RKO (cell line): Measurements from ENCODE around the gene PDLIM4.

Experiments
- DNase-seq: peaks from one replicate; pipeline ENCODE4 v3.0.0-alpha.2; 2016; ENCODE audit warnings: low spot score

The PDLIM4 gene

DNA sequence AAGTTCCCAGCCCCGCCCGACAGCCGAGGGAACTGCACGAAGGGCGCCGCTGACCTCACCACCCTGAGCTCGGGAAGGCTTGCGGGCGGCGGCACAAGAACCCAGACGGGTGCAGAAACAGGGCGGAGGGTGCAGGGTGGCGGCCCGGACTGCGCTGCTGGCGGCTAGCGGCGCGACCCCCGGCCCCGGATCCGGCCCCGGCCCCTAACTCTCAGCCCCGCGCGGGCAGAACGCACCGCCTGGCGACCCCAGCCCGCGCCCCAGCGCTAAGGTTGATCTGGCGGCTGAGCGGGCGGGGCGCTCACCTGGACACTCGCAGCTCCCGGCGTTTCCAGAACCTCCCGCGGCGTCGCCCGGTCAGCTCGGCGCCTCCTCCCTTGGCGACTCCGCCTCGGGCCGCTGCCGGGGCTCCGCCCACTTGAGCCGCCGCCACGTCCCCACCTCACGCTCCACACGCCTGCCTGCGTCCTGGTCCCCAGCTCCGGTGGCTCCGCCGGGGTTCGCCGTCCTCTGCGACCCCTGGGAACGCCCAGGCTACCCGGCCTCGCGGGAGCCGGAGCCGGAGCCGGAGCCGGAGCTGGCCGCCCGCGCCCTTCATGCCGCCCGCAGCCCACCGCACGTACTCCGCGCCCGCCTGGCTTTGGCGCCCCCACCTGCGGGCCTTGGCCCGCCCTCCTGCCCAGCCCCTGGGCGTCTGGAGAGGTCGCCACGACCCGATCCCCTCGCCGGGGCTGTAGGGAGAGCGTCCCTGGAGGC, 29.8 kb upstream of the PDLIM4 start, which contains the start of gene P4HA2:
Gene P4HA2 (minus strand): TSS at position 369 of the 756 bp plus-strand sequence. CDS start 9,227 bp downstream, outside the sequence.
- peak; percentile 85 for DNase-seq

DNA sequence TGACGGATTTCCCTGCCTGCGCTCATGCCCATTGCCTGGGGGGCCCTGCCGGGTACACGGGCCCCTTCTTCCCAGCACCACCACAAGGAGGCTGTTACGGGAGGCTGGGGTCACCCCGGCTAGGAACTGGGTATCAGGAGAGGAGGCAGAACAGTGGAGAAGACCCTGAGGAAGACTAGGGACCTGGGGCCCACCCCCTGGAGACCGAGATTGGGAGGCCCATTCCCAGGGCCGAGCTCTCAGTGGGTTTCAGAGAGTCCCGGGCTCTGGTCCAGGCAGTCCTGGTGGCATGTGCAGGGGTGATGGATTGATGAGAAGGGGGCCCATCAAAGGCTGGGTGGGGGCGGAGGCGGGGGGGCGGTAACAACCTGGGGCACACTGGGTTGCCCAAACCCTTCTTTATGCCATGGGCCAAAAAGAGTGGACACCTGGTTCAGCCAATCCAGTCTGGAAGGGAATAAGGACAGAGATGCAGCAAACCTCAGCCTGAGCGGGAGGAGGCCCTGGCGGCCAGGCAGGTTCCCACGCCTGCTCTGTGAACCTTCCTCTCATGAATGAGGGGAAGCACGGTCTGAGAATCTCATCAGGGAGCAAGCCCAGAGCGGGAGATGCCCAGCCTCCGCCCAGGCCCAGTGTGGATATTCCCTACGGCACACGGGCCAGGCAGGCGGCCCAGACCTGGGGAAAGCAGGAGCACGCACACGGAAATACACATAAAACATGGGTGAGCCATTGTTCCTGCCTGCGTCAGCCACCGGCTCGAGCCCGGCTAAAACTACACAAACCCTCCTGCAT, 29.1 kb upstream of the PDLIM4 start:
- no peak for DNase-seq

DNA sequence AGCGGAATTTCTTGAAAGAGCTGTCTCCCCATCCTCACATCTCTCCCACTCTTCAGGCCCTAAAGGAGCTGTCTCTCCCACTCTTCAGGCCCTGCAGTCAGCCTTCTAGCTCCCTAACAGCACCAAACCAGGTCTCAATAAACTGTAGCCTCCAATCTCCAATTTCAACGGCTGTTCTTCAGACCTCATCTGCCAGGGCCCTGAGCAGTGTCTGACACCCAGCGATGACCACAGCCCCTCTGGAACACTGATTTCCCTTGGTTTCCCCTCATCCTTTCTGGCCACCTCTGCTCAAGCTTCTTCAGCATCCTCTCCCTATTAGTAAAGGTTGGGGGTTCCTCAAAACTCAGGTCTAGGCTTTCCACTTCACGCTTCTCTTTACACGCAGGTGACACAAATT, 28.3 kb upstream of the PDLIM4 start:
- no peak for DNase-seq

DNA sequence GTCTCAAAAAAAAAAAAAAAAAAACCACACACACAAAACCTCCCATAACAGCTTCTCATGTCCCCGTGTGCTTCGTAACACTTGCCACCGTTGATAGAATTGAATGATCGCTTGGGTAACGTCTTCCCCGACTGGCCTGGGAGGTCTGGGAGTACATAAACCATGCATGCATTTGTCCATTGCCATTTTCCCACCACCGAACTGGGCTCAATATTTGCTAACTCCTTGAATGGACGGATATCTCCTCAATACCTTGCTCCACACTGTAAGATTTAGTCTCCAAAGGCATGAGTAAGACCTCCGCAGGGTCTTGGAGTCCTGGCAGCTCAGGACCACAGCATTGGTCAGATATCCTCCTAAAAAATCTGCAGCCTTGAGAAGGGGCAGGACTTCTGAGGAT, 26.6 kb upstream of the PDLIM4 start:
- no peak for DNase-seq

DNA sequence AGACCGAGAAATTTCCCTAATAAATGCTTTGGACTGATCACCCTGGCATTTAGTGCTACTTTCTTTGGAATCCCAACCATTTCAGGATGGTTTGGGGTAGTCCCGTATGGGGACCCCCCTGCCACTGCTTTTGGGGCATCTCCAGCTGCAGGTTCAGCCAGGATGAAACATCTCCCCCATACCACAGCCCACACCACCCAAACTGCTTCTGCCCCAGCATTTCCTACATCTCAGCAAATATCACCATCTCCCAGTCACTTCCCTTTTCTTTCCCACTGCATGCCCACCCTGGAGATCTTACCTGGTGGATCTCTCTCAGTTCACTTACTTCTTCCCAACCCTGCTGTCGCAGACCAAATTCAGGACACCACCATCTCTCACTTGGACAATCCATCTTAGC, 25.0 kb upstream of the PDLIM4 start:
- no peak for DNase-seq

DNA sequence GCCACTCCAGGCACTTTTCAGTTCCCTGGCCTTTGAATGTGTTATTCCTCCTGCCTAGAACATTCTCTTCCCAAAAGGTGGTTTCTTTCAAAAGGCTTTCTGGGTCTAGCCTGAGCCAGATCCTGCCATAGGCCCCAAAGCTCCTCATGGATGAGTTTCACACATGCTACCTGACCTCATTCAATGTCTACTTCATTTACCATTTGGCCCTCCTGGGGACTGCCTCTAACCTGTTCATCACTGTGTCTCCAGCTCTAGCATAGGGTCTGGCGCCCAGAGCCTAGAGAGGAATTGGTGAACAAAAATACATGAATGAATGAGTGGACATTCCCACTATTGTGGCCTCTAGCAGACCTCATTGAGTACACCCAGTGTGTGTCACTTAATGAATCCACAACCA, 24.4 kb upstream of the PDLIM4 start:
- no peak for DNase-seq

DNA sequence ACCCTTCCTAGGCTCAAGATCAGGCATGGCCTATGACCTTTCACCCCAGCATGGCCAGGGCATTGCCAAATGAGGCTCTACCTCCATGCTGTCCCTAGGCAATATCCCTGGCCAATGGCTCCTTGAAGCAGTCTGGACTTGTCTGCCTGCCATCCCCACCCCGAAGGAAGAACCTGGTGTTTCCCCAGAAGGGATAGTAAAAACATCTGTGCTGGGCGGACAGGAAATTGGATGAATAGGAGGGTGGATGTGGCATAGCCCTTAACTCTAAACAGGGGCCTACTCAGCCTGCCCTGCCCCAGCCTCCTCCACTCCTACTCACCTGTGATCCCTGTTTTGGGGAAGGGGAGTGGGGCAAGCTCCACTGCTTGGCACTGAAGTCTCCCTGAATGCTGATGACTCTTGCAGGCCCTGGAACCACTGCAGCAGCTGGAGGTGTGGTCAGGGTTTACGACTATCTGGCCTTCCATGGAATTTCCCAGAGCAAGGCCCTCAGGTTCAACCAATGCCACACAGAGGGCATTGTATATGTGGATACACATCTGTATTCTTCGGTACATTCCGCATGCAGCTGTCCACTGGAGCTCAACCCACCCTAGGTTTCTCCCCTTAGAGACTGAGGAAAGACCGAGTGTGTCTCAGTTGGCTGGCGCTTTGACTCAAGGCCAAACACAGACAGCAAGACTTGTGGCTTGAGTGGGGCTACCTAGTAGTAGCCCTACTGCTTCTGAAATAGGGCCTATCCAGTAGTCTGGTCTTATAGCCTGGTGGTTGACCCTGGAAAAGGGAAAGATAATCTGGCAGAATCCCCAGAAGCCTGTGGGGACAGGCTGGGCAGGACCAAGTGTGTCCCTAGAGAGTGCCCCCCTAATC, 23.4 kb upstream of the PDLIM4 start:
- DNase-seq = no peak

DNA sequence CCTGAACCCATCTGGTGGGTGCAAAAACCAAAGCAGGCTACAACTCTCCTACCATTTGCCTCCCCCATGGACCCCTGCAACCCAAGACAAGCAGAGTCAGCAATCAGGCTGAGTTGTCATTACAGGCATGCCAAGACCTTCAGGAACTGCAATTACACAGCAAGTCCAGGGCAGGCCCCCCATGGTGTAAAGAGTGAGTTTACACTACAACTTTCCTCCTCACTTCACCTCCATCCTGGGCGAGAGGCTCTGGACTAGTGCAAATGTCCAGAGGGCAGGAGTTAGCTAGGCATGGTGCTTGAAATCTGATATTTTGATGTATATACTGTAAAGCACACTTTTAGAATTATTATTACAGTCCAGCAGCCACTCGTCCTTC, 22.8 kb upstream of the PDLIM4 start:
- DNase-seq = no peak

DNA sequence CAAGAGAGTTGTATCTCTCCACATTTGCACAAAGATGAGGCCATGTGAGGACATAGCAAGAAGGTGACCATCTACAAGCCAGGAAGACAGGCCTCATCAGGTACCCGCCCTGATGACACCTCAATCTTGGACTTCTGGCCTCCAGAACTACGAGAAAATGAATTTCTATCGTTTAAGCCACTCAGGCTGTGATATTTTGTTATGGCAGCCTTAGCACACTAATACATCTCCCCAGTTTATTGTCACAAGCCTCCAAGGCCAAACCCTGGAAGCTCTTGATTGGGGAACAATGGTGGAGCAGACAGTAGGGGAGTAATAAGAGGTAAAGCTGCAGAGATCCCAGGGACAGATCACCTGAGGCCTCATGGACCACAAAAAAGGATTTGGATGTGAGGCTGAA, 22.2 kb upstream of the PDLIM4 start:
- DNase-seq = no peak

DNA sequence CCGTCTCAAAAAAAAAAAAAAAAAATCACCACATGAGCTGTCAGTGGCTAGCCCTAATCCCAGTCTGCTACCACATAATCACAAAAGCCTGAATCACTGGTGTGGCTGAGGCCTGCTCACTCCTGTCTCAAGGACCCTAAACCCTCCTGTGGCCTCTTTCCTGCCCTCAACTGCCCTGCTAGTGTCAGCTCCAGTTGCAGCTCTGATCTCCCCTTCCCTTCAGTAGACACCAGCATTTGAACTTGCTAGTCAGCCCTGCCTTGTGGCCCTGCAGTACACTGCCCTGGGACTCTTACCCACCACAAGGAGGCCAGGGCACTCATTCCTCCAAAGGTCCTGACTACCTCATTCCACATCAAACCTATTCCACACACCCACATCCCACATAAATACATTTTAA, 20.4 kb upstream of the PDLIM4 start:
- no peak for DNase-seq

DNA sequence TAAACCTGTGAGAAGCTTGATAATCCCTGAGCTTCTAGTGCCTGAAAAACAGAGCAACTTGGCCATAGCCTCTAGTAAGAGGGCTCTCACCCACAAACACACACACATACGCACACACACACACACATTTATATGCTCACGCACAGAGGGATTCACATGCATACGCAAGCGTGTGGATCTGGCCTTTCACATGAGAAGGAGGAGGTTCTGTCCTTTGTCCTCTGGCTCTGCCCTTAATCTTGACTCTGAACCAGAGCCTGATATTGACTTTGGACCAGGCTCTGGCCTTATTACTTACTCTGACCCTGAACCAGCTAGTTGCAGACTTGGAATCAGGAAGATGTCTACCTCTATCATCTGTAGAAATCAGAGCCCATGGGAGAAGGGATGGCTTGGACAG, 19.8 kb upstream of the PDLIM4 start:
- no peak for DNase-seq

DNA sequence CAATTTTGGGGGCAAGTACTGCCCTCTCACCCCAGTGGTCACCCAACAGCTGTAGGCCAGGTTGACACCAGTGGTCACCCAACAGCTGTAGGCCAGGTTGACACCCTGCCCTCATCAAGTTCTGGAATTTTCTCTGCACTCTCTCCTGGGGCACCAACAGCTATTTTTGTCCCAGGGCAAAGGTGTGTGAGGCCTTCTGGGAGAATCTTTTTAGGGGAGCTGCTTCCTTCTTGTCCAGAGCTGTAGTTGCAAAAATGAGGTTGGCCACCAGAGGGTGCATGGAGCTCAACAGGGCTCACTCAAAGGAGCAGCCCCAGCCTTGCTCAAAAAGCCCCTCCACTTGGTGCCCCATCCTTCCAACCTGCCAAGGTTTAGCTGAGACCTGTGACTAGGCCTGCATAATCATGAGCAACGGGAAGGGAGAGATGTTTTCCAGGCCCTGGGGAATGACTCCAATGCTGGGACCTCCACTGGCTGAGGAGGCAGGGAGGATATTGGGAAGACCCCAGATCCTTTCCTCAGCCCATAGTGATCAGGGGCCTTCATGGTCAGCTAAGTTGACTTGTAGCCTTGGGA, 19.2 kb upstream of the PDLIM4 start:
- DNase-seq = peak; percentile 58

DNA sequence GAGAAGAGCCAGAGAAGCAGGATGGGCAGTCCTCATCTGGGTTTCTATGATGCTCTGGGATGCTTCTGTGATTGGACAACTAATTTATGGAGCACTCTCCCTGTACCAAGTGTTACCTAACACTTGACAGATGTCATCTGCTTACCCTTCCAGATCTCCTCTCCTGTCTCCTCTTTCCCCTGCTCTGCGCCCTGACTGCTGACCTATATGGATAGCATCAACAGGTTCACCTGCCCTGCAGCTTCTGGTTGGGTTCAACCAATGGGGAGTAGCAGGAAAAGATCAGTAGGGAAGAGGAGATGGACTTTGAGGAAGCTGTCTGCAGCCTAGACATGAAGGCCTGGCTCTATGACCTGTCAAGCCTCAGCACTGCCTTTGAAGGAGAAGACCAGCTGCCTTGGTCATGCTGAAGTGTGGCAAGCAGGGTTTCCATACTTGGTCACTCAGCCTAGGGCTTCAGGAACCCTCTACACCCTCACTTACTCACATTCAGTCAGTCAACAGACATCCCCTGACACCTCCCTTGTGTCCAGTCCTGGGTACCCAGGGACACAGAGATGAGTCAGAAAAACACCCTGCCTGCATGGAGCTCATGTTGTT, 18.5 kb upstream of the PDLIM4 start:
- DNase-seq = no peak

DNA sequence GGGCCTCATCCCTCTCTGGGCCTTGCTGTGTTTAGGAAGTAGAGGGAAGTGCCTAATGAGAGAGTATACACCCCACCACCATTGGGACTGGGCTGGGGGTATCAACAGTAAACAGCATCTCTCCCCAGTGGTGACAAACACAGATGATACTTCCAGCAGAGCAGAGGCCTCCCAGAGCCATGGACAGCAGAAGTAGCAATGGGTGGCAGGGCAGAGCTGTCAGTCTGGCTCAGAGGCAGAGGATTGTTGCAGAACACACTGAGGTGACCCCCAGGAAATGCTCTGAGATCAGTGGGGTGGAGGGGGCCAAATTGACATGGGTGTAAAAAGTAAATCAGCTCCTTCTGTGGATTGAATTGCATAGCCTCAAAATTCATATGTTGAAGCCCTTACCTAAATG, 17.7 kb upstream of the PDLIM4 start:
- DNase-seq = no peak

DNA sequence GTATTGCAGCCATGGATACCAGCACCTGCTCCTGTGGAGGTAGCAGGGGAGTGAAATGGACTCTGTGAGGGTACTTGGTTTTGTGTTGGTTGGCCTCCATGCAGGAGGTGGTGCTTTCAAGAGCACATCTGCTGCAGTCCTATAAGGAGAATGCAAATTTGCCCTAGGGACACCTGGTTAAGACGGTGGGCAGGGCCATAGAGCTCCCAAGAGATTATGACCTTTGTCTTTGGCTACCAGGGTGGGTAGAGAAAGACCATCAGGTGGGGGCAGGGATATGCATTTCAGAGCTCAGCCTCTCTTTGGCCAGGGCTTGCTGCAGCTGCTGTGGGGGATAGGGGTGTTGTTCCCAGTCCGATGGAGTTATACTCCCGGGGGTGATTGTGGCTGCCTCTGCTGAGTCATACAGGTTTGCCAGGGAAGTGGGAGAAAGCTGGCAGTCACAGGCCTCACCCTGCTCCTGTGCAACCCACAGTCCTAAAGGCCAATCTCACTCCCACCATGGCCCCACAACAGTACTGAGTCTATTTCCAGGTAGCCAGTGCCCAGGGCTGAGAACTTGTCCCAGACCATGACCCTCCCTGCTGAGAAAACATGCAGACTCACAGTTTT, 14.0 kb upstream of the PDLIM4 start:
- no peak for DNase-seq

DNA sequence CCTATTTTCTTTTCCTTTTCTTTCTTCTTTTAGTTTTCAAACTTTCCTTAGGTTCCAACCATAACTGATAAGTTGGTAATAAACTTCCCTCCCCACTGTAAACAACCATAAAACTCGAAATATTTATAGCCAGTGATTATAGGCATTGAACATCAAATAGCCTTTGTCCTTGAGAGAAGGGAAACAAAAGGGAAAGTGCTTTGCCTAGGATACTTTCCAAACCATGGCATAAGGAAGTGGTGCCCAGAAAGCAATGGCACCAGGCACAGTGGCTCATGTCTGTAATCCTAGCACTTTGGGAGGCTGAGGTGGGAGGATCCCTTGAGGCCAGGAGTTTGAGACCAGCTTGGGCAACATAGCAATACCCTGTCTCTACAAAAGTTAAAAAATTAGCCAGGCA, 11.9 kb upstream of the PDLIM4 start:
- no peak for DNase-seq

DNA sequence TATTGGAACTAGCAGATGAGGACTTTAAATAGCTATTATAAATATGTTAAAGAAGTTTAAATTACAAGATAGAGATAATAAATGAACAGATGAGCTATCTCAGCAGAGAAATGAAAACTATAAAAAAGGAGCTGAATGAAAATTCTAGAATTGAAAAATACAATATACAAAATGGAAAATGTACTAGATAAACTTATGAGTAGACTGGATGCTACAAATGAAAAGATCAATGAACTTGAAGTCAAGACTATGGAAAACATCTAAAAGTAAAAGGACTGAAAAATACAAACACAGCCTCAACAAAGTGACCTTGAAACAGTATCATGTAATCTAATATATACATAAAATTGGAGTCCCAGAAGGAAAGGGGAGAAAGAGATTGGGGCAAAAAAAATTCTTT, 10.7 kb upstream of the PDLIM4 start:
- DNase-seq = no peak

DNA sequence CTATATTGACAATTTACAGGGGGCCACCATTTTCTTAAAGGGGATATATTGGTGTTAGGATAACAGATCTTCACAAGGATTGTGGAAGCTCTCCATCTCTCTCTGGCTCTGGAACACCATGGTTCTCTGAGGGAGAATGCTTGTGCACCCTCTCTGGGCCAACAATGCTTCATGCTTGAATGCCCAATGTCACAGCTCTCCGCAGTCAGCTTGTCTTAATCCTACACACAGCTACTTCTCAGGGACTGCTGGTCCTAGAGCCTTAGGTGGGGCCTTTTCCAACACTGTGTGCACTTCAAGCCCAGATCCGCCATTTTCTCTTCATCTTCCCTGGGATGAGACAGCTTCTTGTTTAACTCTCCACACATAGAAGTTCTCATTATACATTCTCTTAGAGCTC, 6.9 kb upstream of the PDLIM4 start:
- DNase-seq = no peak

DNA sequence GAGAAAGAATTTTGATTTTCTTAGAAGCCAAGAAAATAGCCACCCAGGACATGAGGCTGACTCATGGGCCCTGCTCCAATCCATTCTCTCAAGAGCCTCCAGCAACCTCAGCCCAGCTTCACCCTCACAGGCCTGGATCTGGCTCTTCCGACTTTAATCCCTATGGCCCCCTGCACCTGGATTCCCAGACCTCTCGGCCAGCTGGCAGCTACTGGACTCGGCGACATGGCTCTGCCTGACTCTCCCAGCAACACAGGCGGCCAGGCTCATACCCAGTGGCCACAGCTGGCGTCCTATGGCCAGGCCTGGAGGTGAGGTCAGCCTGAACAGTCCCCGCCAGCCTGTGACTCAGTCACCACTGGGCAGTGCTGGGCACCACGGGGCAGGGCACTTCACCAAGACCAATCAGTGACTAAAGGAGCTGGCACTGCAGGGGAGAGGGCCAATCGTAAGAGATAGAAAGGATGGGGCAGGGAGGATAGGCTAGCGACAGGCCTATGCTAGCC, 6.2 kb upstream of the PDLIM4 start:
- DNase-seq = no peak

DNA sequence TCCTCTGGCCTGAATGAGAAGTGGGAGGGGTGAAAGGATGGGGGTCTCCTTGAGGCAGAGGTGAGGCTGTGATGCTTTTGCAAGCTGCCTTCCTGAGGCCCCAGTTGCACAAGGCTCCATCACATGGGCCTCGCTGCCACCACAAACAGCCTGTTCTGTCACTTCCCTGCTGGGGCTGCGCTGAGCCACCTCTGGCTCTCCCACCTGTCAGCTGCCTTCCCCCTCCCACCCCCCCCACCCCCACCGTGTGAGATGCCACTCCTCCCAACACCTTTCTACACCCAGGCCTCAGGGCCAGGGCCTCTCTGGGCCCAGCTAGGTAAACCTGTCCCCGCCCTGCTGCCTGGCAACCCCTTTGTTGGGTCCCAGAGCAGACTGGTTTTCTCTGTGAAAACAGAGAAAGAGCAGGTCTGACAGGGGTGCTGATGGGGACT, 4.5 kb upstream of the PDLIM4 start:
- no peak for DNase-seq
